Adipocyte (in vitro differentiated cells): Measurements from ENCODE around the gene PRRC2B.
A peak's percentile ranks its signal among the peaks of the same experiment; 100 is the strongest.

Experiments
- DNase-seq: peaks from one replicate; pipeline ENCODE4 v3.0.0-alpha.2; 2015; ENCODE audit warnings: low read depth
- H3K27me3 ChIP-seq: replicated peaks from 2 replicates; pipeline ENCODE4 v1.7.0; 2013; ENCODE audit warnings: mild to moderate bottlenecking, low read length, moderate library complexity; ENCODE audit not compliant: control insufficient read depth, insufficient read depth
- H3K36me3 ChIP-seq: 2 replicates; pipeline ENCODE4 v1.7.0; 2013; ENCODE audit warnings: low read length, mild to moderate bottlenecking, moderate library complexity; ENCODE audit not compliant: control insufficient read depth, insufficient read depth, severe bottlenecking
- H3K4me1 ChIP-seq: 2 replicates; pipeline ENCODE4 v1.7.0; 2013; ENCODE audit warnings: mild to moderate bottlenecking, low read length, moderate library complexity; ENCODE audit not compliant: control insufficient read depth, insufficient read depth
- H3K4me3 ChIP-seq: 2 replicates; pipeline ENCODE4 v1.7.0; 2013; ENCODE audit warnings: mild to moderate bottlenecking, low read length, moderate library complexity
- H3K9ac ChIP-seq: 2 replicates; pipeline ENCODE4 v1.7.0; 2013; ENCODE audit warnings: mild to moderate bottlenecking, low read length, moderate library complexity
- H3K9me3 ChIP-seq: 2 replicates; pipeline ENCODE4 v1.7.0; 2013; ENCODE audit warnings: mild to moderate bottlenecking, low read length, moderate library complexity; ENCODE audit not compliant: control insufficient read depth

PRRC2B gene

DNA sequence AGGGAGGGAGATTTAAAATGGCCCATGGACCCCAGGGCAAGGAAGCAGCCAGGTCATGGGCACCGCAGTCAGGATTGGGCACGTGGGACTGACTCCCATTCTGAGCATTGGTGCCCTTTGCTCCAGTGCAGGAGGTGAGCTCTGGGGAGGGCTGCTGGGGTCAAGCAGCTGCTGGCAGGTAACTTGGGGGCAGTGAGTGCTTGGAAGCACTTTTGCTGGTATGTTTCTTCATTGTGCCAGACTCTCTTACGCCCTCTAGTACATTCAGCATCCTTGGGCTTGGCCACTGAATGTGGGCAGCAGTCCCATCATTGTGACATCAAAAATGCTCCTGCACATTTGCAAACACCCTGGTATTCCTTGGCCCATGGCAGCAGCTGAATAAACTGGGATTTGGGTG is 32.7 kb downstream of the PRRC2B start:
- no peaks in the 10 kb centered on the region for H3K27me3 ChIP-seq
- no peaks in the 10 kb centered on the region for H3K9me3 ChIP-seq
- H3K9ac ChIP-seq = no peak overlapping the region
- no peak overlapping the region for H3K4me3 ChIP-seq
- no peak for DNase-seq
- peaks cover 44% of the 10 kb centered on the region for H3K4me1 ChIP-seq
- H3K36me3 ChIP-seq = no peaks in the 10 kb centered on the region

DNA sequence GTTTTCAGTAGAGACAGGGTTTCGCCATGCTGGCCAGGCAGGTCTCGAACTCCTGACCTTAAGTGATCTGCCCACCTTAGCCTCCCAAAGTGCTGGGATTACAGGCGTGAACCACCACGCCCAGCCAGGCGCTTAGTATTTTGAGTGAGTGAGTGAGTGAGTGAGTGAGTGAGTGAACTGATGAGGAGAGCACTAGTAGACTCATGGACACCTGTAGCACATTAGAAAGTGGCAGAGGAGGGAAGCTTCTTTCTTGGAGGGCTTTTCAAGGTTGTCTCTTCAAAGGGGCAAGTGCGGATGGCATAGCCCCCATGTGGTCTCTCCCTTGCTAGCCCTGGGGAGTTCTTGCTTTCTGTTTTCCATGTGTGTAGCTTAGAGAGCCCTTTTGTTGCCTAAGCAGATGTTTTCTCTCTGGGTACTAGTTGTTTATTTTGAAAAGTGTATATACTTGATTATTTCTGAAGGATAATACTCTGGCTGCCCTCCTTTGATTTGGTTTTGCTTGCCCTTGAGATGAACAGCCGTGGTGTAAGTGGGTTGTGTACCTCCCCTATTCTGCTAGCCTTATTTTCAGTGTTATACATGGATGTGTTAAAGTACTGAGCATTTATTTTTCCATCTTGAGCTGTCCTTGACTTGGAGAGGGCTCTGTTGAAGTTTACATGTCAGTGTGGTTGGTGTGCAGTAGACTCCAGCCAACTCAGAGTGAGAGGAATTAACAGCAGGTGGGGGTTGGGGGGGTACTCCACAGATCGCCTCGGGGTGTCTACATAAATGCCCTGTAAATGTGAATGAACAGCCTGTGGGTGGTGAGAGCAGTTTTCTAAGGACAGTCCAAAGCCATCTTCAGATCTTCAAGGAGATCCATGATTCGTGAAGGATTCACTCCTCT is 35.5 kb downstream of the PRRC2B start:
- peaks cover 36% of the 10 kb centered on the region for H3K4me1 ChIP-seq
- H3K27me3 ChIP-seq = no peaks in the 10 kb centered on the region

DNA sequence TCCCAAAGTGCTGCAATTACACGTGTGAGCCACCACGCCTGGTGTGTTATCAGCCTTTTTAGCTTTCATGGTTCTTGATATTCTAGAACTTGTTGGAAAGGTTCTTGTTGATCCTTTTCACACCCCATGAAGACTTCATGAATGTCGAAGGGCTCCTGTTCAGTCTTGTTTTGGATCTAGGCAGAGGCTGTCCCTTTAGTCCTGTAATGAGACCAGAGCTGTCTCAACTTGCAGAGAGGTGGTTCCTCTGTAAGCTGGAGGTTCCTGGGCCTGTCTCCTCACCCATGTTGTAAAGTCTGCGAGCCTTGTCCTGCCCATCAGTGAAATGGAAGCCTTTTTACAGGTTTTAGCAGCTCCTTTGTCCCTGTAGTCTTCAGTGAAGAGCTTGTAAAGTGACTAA is 38.2 kb downstream of the PRRC2B start:
- Histone ChIP-seq H3K9me3 (no peaks in the 10 kb centered on the region), H3K4me3 (no peak overlapping the region), H3K9ac (no peak overlapping the region), H3K4me1 (peaks cover 25% of the 10 kb centered on the region), H3K27me3 (no peaks in the 10 kb centered on the region), H3K36me3 (peaks cover 37% of the 10 kb centered on the region)
- no peak for DNase-seq

More for the DNA sequence above, 35.5 kb downstream of the PRRC2B start:
- DNase-seq = no peak
- Histone ChIP-seq H3K36me3 (peaks cover 19% of the 10 kb centered on the region), H3K9me3 (no peaks in the 10 kb centered on the region), H3K4me3 (no peak overlapping the region), H3K9ac (no peak overlapping the region)

DNA sequence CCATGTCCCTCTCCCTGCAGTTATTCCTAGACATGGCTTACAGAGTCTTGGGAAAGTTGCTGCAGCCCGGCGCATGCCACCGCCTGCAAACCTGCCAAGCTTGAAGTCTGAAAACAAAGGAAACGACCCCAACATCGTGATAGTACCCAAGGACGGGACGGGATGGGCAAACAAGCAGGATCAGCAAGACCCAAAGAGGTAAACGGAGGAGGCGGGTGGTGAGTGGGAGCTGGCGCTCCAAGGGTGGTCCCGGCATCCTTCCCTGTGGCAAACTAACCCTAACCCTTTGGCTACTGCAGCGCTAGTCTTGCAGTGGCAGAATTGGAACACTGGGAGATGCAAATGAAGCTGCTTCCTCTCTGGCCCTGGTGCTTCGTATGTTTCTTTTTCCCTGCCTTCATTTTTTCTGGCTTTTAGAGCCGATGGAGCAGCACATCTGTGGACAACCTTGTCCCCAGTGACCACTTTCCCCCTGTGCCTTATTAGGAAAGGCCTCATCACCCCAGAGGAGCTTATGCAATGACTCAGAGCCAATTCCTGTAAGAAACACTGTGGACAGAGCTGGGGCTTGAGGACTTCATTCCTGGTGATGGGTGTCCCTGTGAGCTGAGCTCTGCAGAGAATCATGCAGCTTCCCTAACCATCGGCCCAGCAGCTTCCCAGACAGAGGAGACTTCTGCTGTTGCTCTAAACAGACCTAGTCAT is 38.9 kb downstream of the PRRC2B start:
- H3K9me3 ChIP-seq = no peaks in the 10 kb centered on the region
- no peak overlapping the region for H3K4me3 ChIP-seq
- DNase-seq = peak; percentile 75
- peaks cover 44% of the 10 kb centered on the region for H3K36me3 ChIP-seq
- H3K4me1 ChIP-seq = peaks cover 24% of the 10 kb centered on the region
- no peaks in the 10 kb centered on the region for H3K27me3 ChIP-seq
- peak overlapping the region; percentile 65 for H3K9ac ChIP-seq

DNA sequence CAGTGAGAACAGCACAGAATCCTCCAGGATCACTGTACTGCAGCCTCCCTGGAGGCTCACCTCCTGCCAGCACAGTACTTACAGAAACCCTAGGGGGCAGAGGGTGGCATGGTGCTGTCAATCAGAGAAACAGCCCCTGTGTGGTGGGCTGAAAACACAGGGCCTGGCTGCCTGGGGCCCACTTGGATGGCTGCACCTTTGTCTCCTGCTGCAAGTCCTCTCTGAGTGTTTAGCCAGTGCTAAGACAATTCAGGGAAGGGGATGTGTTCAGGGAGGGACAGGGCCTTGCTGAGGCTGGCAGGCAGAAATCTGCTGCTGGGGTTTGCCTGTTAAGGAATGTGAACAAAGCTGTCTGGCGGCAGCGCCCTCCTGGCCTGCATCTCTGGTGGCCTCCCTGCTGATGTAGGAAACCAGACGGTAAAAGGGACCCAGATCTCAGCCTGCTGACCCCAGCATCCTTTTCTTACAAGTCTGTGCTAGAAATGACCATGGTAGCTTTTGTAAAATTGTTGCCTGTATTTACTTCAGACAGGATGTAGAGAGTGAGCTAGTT is 39.5 kb downstream of the PRRC2B start:
- Histone ChIP-seq H3K9ac (peak overlapping the region; percentile 65), H3K36me3 (peaks cover 50% of the 10 kb centered on the region), H3K9me3 (no peaks in the 10 kb centered on the region), H3K27me3 (no peaks in the 10 kb centered on the region), H3K4me3 (no peak overlapping the region), H3K4me1 (peaks cover 24% of the 10 kb centered on the region)
- DNase-seq = no peak

DNA sequence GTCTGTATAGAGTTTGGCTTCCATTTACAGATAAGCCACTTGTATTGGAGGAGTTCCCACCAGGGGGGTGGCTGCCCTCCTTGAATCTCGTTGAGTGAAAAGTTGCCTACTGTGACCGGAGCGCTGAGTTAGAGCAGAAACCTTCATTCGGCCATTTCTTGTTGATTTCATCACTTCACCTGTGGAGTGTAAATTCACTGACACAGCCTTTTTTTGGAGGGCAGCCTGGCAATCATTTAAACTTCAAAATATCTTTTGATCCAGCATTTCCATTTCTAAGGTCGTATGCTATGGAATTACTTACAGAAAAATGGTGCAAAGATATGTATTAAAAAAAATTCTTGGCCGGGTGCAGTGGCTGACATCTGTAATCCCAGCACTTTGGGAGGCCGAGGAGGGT is 40.8 kb downstream of the PRRC2B start:
- H3K4me1 ChIP-seq = peaks cover 24% of the 10 kb centered on the region
- no peak overlapping the region for H3K9ac ChIP-seq
- peaks cover 63% of the 10 kb centered on the region for H3K36me3 ChIP-seq
- H3K27me3 ChIP-seq = no peaks in the 10 kb centered on the region
- H3K9me3 ChIP-seq = no peaks in the 10 kb centered on the region
- no peak for DNase-seq
- no peak overlapping the region for H3K4me3 ChIP-seq

DNA sequence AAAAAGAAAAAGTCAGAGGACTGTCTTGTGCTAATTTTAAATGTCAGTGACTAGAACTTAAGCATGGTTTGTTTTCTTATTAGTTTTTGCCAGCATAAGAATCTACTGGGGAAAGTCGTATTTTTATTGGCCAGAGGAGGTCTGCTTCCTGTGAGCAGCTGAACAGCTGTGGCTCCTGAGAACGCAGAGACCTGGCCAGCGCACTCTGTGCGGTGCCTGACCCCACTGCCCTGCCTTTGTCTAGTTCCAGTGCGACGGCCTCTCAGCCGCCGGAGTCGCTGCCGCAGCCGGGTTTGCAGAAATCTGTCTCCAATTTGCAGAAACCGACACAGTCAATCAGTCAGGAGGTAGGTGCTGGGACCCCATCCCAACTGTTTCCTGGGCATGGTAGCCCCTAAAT is 42.5 kb downstream of the PRRC2B start:
- Histone ChIP-seq H3K9me3 (no peaks in the 10 kb centered on the region), H3K4me3 (no peak overlapping the region), H3K4me1 (peaks cover 24% of the 10 kb centered on the region), H3K36me3 (peaks cover 80% of the 10 kb centered on the region), H3K9ac (no peak overlapping the region), H3K27me3 (no peaks in the 10 kb centered on the region)
- no peak for DNase-seq

DNA sequence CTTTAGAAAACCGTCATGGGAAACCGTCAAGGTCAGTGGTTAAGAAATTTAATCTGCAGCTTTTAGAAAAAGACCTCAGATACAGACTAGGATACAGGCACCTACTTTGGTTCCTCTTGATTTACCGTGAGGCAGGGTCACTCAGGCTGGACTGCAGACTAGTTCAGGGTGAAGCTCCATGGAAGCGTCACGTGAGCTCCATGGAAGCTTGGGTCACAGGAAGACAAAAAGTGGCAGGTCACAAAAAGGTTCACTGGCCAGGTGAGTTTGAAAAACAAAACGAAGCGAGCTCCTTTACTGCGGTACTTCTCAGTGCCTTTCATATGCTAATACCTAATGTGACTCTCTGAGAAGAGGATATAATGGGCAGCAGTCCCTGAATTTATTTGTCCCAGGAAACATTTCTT is 43.0 kb downstream of the PRRC2B start:
- Histone ChIP-seq H3K27me3 (no peaks in the 10 kb centered on the region), H3K9me3 (no peaks in the 10 kb centered on the region), H3K36me3 (peaks cover 85% of the 10 kb centered on the region), H3K4me1 (peaks cover 24% of the 10 kb centered on the region), H3K4me3 (no peak overlapping the region), H3K9ac (no peak overlapping the region)
- no peak for DNase-seq

DNA sequence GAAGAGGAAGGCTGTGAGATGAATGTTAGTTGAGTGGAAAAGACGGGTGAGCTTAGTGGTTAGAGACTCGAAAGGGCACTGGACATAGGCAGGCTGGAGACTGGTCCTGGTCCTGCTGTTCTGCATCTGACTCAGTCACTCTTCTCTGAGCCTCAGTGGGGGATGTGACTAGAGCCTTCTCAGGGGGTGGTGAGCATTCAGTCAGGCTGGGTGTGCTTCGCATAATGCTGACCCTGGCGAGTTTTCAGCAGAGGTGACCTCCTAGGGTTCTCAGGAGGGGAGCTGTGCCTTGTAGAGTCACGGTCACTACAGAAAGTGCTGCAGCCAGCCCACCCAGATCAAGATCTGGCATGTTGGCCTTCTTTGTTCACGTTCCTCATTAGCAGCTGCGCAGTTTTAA is 44.3 kb downstream of the PRRC2B start:
- Histone ChIP-seq H3K4me3 (no peak overlapping the region), H3K36me3 (peaks cover 85% of the 10 kb centered on the region), H3K9ac (no peak overlapping the region), H3K4me1 (peaks cover 10% of the 10 kb centered on the region), H3K9me3 (no peaks in the 10 kb centered on the region), H3K27me3 (no peaks in the 10 kb centered on the region)
- DNase-seq = no peak

DNA sequence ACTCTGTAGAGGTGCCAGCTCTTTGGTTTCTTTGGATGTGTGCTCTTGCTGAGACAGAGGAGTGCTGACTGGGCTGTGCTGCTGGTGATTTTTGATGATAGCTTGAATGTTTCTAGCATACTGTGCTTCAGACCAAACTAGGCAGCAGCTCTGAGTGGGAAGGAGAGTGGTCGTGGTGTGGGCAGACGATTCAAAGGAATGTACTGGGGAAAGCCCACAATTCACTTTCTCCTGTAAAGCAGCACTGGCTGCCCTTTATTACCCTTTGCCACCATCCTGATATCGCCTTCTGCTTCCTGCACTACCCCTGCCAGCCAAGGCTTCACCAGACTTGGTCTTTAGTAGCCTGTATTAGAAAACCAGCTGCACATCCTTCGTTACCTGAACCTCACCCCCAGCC is 45.3 kb downstream of the PRRC2B start:
- no peaks in the 10 kb centered on the region for H3K9me3 ChIP-seq
- no peaks in the 10 kb centered on the region for H3K27me3 ChIP-seq
- H3K9ac ChIP-seq = no peak overlapping the region
- DNase-seq = no peak
- peaks cover 6% of the 10 kb centered on the region for H3K4me1 ChIP-seq
- no peak overlapping the region for H3K4me3 ChIP-seq
- H3K36me3 ChIP-seq = peaks cover 84% of the 10 kb centered on the region

DNA sequence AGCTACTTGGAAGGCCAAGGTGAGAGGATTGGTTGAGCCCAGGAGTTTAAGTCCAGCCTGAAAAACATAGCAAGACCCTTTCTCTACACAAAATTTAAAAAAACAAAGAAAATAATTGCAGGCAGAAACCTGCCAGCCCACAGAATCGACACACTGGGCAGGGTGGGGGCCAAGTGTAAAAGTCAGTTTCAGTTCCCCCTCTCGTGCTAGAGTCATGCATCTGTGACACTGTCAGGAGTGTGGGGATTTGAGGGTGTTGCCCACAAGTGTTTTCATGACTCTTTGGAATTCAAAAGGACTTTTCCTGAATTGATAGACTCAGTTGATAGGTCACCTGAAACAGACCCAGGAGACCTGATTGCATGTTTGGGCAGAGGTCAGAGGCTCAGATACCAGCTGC is 47.6 kb downstream of the PRRC2B start:
- H3K9me3 ChIP-seq = no peaks in the 10 kb centered on the region
- H3K4me3 ChIP-seq = no peak overlapping the region
- no peaks in the 10 kb centered on the region for H3K27me3 ChIP-seq
- H3K9ac ChIP-seq = no peak overlapping the region
- no peak for DNase-seq
- peaks cover 93% of the 10 kb centered on the region for H3K36me3 ChIP-seq
- no peaks in the 10 kb centered on the region for H3K4me1 ChIP-seq
